HG02870 (cell line): ENCODE data around the gene GNG8.
"Not testable (repeated sequence)": the region's sequence is repeated elsewhere in the genome, so short reads cannot be mapped to it uniquely, and the experiment has no call there.

Source experiments
- ATAC-seq: cut with Tn5 transposase; IDR thresholded peaks from one replicate; pipeline ENCODE4 v1.9.1; 2021; ENCODE audit warnings: mild to moderate bottlenecking, moderate library complexity; ENCODE audit not compliant: unreplicated experiment

GNG8 gene

DNA sequence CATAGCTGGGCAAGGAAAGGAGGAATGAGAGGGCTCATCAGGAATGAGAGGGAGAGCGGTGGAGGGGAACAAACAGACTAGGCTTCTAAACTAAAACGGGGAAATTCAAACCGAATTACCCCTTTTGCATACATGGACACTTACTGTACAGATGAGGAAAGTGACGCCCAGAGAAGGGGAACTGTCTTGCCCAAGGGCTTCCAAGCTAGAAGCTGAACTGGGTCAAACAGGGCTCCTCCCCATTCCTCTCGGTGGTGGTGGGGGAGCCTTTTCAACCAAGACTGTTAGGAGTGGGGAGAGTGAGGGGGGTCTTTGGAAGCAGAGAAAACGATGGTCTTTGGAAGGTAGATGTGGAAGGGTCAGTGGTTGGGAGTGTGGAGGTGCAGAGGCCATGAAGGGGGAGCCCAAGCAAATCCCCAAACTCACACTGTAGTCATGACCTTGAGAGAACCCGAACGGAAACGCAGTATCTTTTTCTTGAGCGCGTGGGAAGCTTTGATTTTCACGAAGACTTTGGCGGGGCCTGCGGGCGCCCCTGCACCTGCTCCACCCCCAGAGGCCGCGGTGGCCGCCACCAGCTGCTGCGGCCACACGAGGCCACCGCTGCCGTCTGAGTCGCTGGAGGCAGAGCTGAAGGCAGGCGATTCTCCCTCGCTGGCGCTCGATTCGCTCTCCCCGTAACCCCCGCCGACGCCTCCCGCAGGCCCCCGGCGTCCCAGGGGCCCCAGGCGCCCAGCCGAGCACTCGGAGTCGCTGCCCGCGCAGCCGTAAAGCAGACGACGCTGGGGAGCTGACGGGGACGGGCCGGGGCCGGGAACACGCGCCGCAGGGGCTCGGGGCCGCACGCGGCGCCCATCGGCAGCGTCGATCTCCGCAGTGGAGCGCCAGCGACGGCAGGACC lies 12.3 kb upstream of the GNG8 start:
- ATAC-seq: no peak

DNA sequence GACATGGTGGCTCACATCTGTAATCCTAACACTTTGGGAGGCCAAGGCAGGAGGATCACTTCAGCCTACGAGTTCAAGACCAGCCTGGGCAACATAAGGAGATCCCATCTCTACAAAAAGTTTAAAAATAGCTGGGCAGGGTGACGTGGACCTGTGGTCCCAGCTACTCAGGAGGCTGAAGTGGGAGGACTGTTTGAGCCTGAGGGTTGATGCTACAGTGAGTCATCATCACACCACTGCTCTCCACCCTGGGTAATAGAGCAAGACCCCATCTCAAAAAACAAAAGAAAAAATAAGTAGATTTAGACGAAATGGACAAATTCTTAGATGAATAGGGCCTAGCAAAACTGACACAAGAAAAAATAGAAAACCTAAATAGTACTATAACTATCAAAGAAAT lies 10.4 kb upstream of the GNG8 start:
- no peak for ATAC-seq

- no peak for ATAC-seq
Observed at GRCh38 chr19:46644720-46645119, 8.7 kb upstream of the GNG8 start.

- ATAC-seq: no peak
Observed at GRCh38 chr19:46640656-46641055, 4.7 kb upstream of the GNG8 start.

- ATAC-seq: no peak
Observed at GRCh38 chr19:46639358-46640182, 3.6 kb upstream of the GNG8 start.

DNA sequence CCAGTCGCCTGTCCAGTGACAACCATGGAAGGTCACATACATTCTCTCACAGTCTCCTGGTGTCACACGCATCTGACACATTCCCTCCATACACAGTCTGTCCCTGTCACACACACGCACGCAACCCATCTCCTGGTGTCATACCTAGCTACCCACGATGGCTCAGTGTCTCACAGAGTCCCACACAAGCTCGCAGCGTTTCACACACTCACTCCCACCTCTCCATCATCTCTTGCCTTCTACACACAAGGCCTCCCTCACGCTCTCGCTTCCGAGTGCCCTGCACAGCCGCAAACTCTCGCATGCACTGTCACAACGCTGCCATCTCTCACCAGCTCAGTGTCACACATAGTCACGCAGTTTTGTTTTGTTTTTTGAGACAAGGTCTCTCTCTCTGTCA lies 1.2 kb upstream of the GNG8 start:
- no peak for ATAC-seq

DNA sequence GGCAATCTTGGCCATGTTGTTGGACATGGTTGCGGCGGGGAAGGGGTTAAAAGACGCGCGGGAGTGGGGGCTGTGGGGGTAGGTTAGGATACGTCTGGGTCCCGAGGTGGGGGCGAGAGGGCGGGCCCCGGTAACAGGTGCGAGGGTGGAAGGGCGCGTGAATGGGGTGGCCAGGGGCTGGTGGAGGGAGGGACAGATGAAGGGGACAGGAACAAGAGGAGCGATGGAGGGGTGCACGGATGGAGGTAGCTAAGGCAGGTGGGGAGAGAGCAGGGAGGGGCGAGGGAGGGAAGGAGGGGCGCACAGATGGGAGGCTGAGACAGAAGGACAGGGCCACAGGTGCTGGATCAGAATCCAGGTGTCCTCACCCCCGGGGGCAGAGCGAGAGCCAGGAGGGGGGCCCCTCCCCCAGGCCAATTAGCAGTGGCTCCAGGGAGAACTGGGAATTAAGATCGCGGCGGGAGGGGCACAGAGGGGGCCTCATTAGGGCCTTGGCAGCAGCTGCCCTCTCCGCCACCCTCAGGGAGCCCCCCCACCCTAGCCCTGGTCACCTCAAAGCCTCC lies 1.3 kb downstream of the GNG8 start:
- no peak for ATAC-seq

DNA sequence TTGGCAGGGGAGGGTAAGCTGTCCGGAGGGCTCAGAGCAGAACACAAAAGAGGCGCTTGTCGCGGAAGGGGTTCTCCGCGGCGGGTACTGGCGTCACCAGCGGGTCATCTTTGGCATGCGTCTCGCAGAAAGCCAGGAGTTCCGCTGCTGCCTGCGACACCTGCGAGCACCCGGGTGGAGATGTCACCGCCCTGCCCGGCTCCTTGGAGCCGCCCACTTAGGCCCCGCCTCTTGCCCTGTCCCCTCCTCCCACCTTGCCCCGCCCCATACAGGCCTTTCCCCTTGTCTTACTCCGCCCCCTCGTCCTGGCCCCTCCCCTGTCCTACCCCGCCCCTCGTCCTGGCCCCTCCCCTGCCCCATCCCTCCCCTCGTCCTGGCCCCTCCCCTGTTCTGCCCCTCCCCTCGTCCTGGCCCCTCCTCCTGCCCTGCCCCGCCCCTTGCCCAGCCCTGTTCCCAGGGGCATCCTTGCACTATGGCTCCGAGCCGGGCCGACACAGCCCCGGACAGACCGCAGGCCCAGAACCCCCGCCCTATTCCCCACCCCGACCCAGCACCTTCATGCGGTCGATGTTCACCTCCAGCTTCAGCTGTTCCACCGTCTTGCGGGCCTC lies 1.9 kb downstream of the GNG8 start:
- no peak for ATAC-seq

DNA sequence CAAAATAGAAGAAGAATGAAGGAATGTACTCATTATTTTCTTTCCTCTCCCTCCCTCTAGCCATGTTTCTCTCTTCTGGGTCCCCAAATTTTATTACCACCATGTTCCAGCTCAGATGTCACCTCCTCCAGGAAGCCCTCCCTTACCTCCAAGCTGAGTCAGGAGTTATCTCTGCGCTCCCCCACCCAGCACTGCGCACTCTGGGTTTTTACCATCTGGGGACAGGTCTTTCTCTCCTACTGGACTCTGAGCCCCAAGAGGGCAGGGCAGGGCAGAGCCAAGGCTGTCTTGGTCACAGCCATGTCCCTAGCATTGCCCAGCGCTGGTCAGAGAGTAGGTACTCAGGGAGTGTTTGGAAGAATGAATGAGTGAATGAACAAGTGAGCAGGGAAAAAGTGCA lies 2.9 kb downstream of the GNG8 start:
- ATAC-seq: no peak

GRCh38 chr19:46631481-46631880 lies 4.5 kb downstream of the GNG8 start:
- ATAC-seq: no peak

- ATAC-seq: no peak
Observed at GRCh38 chr19:46630586-46631205, 5.3 kb downstream of the GNG8 start.

- ATAC-seq: no peak
Observed at GRCh38 chr19:46629546-46630025, 6.4 kb downstream of the GNG8 start.

- not testable (repeated sequence) for ATAC-seq
Observed at GRCh38 chr19:46628970-46629369, 7.0 kb downstream of the GNG8 start.

DNA sequence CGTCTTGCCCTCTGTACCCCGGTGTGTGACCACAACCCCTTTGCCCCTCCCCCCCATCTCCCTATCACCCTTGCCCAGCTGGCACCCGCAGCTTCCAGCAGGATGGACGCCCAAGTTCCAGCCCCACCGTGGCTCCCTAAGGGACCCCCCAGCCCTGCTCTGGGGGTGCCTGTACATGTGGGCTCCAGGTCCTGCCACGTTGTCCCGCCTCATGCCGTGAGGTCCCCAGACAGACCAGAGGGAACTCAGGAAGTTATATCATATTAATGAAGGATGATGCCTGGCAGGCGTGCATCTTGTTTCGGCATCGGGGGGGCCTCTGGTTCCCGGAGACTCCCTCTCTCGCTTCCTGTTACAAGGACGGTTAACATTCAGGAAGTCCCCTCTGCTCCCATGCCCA lies 9.6 kb downstream of the GNG8 start:
- no peak for ATAC-seq

- ATAC-seq: no peak
Observed at GRCh38 chr19:46625731-46626130, 10.3 kb downstream of the GNG8 start.

DNA sequence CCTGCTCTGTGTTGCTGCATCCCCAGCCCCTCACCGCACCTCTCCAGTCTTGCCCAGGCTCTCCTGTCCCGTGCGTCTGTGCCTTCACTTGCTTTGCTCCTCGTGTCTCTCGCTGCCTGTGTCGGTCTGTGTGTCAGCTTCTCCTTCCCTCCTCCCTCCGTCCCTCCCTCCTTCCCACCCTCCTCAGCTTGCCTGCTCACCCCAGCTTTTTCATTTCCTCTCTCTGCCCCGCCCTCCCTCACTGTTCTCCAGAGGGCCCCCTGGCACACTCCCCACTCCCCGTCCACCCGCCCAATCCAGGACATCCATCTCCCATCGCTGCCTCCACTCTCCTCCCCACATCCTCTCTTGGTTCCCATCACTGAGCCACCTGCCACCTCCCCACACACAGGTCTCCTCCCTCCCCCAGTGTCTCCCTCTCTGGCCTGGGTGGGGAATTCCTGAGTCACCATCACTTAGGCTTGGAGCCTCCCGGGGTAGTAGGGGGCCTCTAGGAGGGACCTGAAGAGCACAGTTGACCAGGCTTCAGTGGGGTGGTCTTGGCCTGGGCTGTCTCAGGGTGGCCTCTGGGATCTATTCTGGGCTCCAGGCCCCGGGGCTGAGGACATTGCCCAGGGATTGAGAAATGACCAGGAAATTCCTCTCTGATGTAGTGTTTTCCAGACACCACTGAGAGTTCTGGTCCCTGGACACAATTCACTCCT lies 10.9 kb downstream of the GNG8 start, which contains the start of gene PTGIR:
Gene PTGIR (minus strand): TSS at position 132 of the 704 bp plus-strand sequence. CDS start 864 bp downstream, outside the sequence.
- no peak for ATAC-seq

GRCh38 chr19:46623915-46624502 lies 12.0 kb downstream of the GNG8 start:
- no peak for ATAC-seq

DNA sequence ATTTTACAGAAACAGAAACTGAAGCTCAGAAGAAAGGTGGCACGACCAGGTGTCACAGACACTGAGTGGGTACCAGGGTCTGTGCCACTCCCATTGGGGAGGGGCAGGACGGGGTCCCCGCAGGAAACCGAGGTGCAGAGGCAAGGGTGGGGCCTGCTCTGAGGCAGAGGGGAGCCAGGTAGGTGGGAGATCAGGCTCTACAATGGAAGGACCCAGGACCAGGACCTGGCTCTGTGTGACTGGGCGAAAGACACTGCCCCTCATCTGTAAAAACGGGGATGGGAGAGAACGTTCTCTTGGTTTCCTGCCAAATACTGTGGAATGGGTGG lies 13.9 kb downstream of the GNG8 start:
- ATAC-seq: no peak

- no peak for ATAC-seq
Observed at GRCh38 chr19:46621191-46622117, 14.5 kb downstream of the GNG8 start.
